ENCODE data around the gene EZR. TPM values are rescaled to one million over a fixed set of nuclear protein-coding genes. Genes with fewer than 3 reads are reported as not detected.

EZR gene
- total and polyA plus RNA-seq, 2 of the 13 experiments (the other 11 are each of a cell fraction or from before 2014, with no cell fraction given), result 34.7 to 60.3 TPM

DNA sequence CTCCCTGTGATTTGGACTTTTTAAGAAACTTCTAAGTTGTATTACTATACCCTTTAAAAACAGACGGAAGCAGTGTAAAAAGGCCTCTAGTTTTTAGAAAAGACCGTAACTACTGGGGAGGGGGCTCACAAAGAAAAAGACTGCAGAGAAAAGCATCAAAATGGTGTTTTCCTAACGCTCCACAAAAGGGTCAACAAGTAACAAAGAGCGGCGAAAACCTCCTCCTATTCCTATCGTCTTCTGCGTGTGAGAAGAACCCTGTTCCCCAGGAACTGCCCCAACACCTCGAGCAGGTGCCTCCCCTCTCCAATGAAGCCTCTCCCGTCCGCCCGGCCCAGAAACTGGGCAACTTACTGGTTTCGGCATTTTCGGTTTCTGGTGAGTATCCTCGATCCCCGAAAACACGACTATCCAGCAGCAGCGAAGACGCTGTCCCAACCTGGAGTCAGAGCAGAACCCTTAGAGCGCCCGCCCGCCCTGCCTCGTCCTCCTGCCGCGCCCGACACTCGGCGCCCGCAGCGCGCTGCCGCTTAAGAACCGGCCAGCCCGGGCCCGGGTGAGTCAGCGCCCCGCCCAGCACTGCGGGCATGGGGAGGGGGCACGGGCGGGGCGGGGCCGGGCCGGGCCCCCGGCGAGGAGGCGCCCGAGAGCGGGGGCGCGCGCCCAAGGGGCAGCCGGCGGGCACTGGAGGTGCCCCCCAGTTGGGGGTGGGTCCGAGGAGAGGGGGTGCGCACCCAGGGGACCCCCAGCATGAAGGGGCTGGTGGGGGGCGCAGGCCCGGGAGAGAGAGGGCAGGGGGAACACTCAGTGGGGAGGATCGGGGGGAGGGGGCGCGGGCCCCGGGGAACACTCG lies 1.2 kb downstream of the EZR start (continued):
- TF ChIP-seq, protein P1, sequence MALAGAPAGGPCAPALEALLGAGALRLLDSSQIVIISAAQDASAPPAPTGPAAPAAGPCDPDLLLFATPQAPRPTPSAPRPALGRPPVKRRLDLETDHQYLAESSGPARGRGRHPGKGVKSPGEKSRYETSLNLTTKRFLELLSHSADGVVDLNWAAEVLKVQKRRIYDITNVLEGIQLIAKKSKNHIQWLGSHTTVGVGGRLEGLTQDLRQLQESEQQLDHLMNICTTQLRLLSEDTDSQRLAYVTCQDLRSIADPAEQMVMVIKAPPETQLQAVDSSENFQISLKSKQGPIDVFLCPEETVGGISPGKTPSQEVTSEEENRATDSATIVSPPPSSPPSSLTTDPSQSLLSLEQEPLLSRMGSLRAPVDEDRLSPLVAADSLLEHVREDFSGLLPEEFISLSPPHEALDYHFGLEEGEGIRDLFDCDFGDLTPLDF (CRISPR knock-in tag; IDR thresholded peaks at IDR 0.05), result no peak
- TF ChIP-seq ZNF567 (CRISPR knock-in tag; IDR thresholded peaks at IDR 0.05; ENCODE audit: borderline replicate concordance) (peak; percentile 64; the same call in 1 of the 2 replicates), SOX5 (CRISPR knock-in tag; IDR thresholded peaks at IDR 0.05; ENCODE audit: borderline replicate concordance) (no peak), TOE1 (CRISPR knock-in tag; IDR thresholded peaks at IDR 0.05) (no peak), ZNF766 (CRISPR knock-in tag; IDR thresholded peaks at IDR 0.05; ENCODE audit: borderline replicate concordance) (no peak; the same call in 1 of the 2 replicates), ZNF251 (CRISPR knock-in tag; IDR thresholded peaks at IDR 0.05) (no peak), ZNF839 (CRISPR knock-in tag; IDR thresholded peaks at IDR 0.05; ENCODE audit: borderline replicate concordance) (no peak), RFX3 (CRISPR knock-in tag; IDR thresholded peaks at IDR 0.05) (no peak), FOXJ3 (CRISPR knock-in tag; IDR thresholded peaks at IDR 0.05; ENCODE audit: borderline replicate concordance) (no peak), ZNF230 (CRISPR knock-in tag; IDR thresholded peaks at IDR 0.05) (no peak), ZNF550 (CRISPR knock-in tag; IDR thresholded peaks at IDR 0.05; ENCODE audit: borderline replicate concordance) (no peak)
- TF ChIP-seq, protein P2, sequence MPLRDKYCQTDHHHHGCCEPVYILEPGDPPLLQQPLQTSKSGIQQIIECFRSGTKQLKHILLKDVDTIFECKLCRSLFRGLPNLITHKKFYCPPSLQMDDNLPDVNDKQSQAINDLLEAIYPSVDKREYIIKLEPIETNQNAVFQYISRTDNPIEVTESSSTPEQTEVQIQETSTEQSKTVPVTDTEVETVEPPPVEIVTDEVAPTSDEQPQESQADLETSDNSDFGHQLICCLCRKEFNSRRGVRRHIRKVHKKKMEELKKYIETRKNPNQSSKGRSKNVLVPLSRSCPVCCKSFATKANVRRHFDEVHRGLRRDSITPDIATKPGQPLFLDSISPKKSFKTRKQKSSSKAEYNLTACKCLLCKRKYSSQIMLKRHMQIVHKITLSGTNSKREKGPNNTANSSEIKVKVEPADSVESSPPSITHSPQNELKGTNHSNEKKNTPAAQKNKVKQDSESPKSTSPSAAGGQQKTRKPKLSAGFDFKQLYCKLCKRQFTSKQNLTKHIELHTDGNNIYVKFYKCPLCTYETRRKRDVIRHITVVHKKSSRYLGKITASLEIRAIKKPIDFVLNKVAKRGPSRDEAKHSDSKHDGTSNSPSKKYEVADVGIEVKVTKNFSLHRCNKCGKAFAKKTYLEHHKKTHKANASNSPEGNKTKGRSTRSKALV (CRISPR knock-in tag; IDR thresholded peaks at IDR 0.05), result peak; percentile 78; the same call in 1 of the 2 replicates
- TF ChIP-seq, protein P3, sequence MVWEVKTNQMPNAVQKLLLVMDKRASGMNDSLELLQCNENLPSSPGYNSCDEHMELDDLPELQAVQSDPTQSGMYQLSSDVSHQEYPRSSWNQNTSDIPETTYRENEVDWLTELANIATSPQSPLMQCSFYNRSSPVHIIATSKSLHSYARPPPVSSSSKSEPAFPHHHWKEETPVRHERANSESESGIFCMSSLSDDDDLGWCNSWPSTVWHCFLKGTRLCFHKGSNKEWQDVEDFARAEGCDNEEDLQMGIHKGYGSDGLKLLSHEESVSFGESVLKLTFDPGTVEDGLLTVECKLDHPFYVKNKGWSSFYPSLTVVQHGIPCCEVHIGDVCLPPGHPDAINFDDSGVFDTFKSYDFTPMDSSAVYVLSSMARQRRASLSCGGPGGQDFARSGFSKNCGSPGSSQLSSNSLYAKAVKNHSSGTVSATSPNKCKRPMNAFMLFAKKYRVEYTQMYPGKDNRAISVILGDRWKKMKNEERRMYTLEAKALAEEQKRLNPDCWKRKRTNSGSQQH (CRISPR knock-in tag; IDR thresholded peaks at IDR 0.05; ENCODE audit: low read depth), result peak; percentile 79; the same call in 1 of the 2 replicates
- TF ChIP-seq, protein P4, sequence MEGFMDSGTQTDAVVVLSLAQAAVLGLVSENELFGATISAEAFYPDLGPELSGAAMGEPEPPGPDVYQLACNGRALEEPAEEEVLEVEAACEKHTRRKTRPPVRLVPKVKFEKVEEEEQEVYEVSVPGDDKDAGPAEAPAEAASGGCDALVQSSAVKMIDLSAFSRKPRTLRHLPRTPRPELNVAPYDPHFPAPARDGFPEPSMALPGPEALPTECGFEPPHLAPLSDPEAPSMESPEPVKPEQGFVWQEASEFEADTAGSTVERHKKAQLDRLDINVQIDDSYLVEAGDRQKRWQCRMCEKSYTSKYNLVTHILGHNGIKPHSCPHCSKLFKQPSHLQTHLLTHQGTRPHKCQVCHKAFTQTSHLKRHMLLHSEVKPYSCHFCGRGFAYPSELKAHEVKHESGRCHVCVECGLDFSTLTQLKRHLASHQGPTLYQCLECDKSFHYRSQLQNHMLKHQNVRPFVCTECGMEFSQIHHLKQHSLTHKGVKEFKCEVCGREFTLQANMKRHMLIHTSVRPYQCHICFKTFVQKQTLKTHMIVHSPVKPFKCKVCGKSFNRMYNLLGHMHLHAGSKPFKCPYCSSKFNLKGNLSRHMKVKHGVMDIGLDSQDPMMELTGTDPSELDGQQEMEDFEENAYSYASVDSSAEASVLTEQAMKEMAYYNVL (CRISPR knock-in tag; IDR thresholded peaks at IDR 0.05; ENCODE audit: borderline replicate concordance), result no peak
- TF ChIP-seq, protein P5, sequence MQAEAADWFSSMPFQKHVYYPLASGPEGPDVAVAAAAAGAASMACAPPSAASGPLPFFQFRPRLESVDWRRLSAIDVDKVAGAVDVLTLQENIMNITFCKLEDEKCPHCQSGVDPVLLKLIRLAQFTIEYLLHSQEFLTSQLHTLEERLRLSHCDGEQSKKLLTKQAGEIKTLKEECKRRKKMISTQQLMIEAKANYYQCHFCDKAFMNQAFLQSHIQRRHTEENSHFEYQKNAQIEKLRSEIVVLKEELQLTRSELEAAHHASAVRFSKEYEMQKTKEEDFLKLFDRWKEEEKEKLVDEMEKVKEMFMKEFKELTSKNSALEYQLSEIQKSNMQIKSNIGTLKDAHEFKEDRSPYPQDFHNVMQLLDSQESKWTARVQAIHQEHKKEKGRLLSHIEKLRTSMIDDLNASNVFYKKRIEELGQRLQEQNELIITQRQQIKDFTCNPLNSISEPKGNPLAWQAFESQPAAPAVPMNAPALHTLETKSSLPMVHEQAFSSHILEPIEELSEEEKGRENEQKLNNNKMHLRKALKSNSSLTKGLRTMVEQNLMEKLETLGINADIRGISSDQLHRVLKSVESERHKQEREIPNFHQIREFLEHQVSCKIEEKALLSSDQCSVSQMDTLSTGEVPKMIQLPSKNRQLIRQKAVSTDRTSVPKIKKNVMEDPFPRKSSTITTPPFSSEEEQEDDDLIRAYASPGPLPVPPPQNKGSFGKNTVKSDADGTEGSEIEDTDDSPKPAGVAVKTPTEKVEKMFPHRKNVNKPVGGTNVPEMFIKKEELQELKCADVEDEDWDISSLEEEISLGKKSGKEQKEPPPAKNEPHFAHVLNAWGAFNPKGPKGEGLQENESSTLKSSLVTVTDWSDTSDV (CRISPR knock-in tag; IDR thresholded peaks at IDR 0.05), result no peak
- TF ChIP-seq, protein P6, sequence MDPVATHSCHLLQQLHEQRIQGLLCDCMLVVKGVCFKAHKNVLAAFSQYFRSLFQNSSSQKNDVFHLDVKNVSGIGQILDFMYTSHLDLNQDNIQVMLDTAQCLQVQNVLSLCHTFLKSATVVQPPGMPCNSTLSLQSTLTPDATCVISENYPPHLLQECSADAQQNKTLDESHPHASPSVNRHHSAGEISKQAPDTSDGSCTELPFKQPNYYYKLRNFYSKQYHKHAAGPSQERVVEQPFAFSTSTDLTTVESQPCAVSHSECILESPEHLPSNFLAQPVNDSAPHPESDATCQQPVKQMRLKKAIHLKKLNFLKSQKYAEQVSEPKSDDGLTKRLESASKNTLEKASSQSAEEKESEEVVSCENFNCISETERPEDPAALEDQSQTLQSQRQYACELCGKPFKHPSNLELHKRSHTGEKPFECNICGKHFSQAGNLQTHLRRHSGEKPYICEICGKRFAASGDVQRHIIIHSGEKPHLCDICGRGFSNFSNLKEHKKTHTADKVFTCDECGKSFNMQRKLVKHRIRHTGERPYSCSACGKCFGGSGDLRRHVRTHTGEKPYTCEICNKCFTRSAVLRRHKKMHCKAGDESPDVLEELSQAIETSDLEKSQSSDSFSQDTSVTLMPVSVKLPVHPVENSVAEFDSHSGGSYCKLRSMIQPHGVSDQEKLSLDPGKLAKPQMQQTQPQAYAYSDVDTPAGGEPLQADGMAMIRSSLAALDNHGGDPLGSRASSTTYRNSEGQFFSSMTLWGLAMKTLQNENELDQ (CRISPR knock-in tag; IDR thresholded peaks at IDR 0.05; ENCODE audit: borderline replicate concordance), result 0 out of 2 replicates have a peak, but pooled peaks have one; percentile 54
